SK-N-SH (cell line): Measurements from ENCODE around the gene GNA15. TPM values are rescaled to one million over a fixed set of nuclear protein-coding genes. Genes with fewer than 3 reads are reported as not detected.

Experiments used
- CTCF ChIA-PET: fragments of 300-600, 350-600 bp; formaldehyde crosslinking; extraction: SDS; loops from one replicate; lab custom pipeline; 2021; lab: Yijun Ruan, JAX
- POLR2A ChIA-PET: fragments of 350-600 bp; sonication (Branson Sonifier 250); formaldehyde crosslinking; extraction: SDS; loops from one replicate; lab custom pipeline; 2020; ENCODE audit warnings: antibody characterized with exemption, inconsistent platforms; lab: Yijun Ruan, JAX
- DNase-seq: peaks from one replicate; pipeline ENCODE4 v3.0.0; 2012
- H2AFZ ChIP-seq: fragments of 200-600 bp; sonication (generic); 2 replicates; pipeline ENCODE4 v1.8.1; 2016; ENCODE audit warnings: antibody characterized with exemption, mild to moderate bottlenecking, low read depth
- H3F3A ChIP-seq: fragments of 200-600 bp; sonication (generic); replicated peaks from 2 replicates; pipeline ENCODE3; 2016; ENCODE audit warnings: antibody characterized with exemption, mild to moderate bottlenecking; ENCODE audit not compliant: insufficient read depth
- H3K27ac ChIP-seq, 2 experiments: fragments of 200-500 bp in 1 of 2; fragments of 200-600 bp in 1 of 2; sonication (Bioruptor generic) in 1 of 2; sonication (generic), shearing (Covaris generic) in 1 of 2; 2 replicates each; pipeline versions ENCODE4 v1.5.1 to v1.6.1; 2014 to 2016; ENCODE audit warnings: low read depth in 2 of 2, inconsistent platforms in 1 of 2, low read length in 1 of 2, mild to moderate bottlenecking in 1 of 2, mixed read lengths in 1 of 2
- H3K27me3 ChIP-seq: fragments of 200-600 bp; sonication (generic), shearing (Covaris generic); 2 replicates; pipeline ENCODE4 v1.6.1; 2016; ENCODE audit warnings: mixed run types; ENCODE audit not compliant: insufficient read depth
- H3K36me3 ChIP-seq, 2 experiments: fragments of 200-500 bp in 1 of 2; fragments of 200-600 bp in 1 of 2; sonication (Bioruptor generic) in 1 of 2; sonication (generic) in 1 of 2; replicated peaks in 1 of 2; 2 replicates each; pipeline versions ENCODE3 to v1.5.1; 2014 to 2016; ENCODE audit warnings: low read length in 1 of 2, mild to moderate bottlenecking in 1 of 2; ENCODE audit not compliant: insufficient read depth in 2 of 2, control insufficient read depth in 1 of 2
- H3K4me1 ChIP-seq, 2 experiments: fragments of 200-500 bp in 1 of 2; fragments of 200-600 bp in 1 of 2; sonication (Bioruptor generic) in 1 of 2; sonication (generic), shearing (Covaris generic) in 1 of 2; 2 replicates each; pipeline versions ENCODE4 v1.5.1 to v1.6.1; 2014 to 2016; ENCODE audit warnings: low read depth in 1 of 2, low read length in 1 of 2, mixed run types in 1 of 2; ENCODE audit not compliant: insufficient read depth in 2 of 2, control insufficient read depth in 1 of 2
- H3K4me2 ChIP-seq: fragments of 200-600 bp; sonication (generic), shearing (Covaris generic); 2 replicates; pipeline ENCODE4 v1.6.1; 2017; ENCODE audit warnings: mixed run types
- H3K4me3 ChIP-seq, 2 experiments: fragments of 200-500 bp in 1 of 2; fragments of 200-600 bp in 1 of 2; sonication (Bioruptor generic) in 1 of 2; sonication (generic), shearing (Covaris generic) in 1 of 2; 2 replicates each; pipeline versions ENCODE4 v1.5.1 to v1.8.1; 2014 to 2016; ENCODE audit warnings: low read depth in 2 of 2, inconsistent platforms in 1 of 2, low read length in 1 of 2, mild to moderate bottlenecking in 1 of 2, mixed read lengths in 1 of 2, moderate library complexity in 1 of 2
- H3K79me2 ChIP-seq: fragments of 200-600 bp; sonication (generic); 2 replicates; pipeline ENCODE4 v1.8.1; 2017; ENCODE audit warnings: mild to moderate bottlenecking; ENCODE audit not compliant: insufficient read depth
- H3K9ac ChIP-seq: fragments of 200-600 bp; sonication (generic); 2 replicates; pipeline ENCODE4 v1.6.1; 2017; ENCODE audit warnings: mixed run types
- H3K9me2 ChIP-seq: fragments of 200-600 bp; sonication (generic); 2 replicates; pipeline ENCODE4 v1.6.1; 2017; ENCODE audit warnings: mixed run types
- H3K9me3 ChIP-seq: fragments of 200-600 bp; sonication (generic); 2 replicates; pipeline ENCODE4 v1.6.1; 2017; ENCODE audit warnings: mixed run types, mild to moderate bottlenecking, moderate library complexity
- H4K20me1 ChIP-seq: fragments of 200-600 bp; sonication (generic); 2 replicates; pipeline ENCODE4 v1.6.1; 2017; ENCODE audit warnings: mild to moderate bottlenecking, mixed run types; ENCODE audit not compliant: insufficient read depth
- CTCF ChIP-seq: fragments of 200-600 bp; sonication (generic); IDR thresholded peaks from 2 replicates; pipeline ENCODE4 v1.6.1; 2017; ENCODE audit warnings: antibody characterized with exemption, mild to moderate bottlenecking, moderate library complexity
- ELF1 ChIP-seq: IDR thresholded peaks from 2 replicates; pipeline ENCODE4 v1.4.0; 2012
- FOXM1 ChIP-seq: IDR thresholded peaks from 2 replicates; pipeline ENCODE4 v1.4.0; 2012; ENCODE audit warnings: low read depth, mild to moderate bottlenecking
- GATA2 ChIP-seq: sonication (generic); formaldehyde crosslinking; IDR thresholded peaks from 2 replicates; pipeline ENCODE4 v1.5.0; 2020; ENCODE audit warnings: mild to moderate bottlenecking, missing genetic modification reagents
- JUND ChIP-seq: IDR thresholded peaks from 2 replicates; pipeline ENCODE4 v1.4.0; 2012
- MEF2A ChIP-seq: IDR thresholded peaks from 2 replicates; pipeline ENCODE4 v1.4.0; 2012; ENCODE audit warnings: low read depth, borderline replicate concordance
- NRF1 ChIP-seq: IDR thresholded peaks from 2 replicates; pipeline ENCODE4 v1.6.1; 2012; ENCODE audit warnings: low read depth, mild to moderate bottlenecking, low read length
- PBX3 ChIP-seq: IDR thresholded peaks from 2 replicates; pipeline ENCODE4; 2012
- POLR2AphosphoS5 ChIP-seq: IDR thresholded peaks from 2 replicates; pipeline ENCODE4 v1.6.1; 2012; ENCODE audit warnings: low read depth, low read length
- RCOR1 ChIP-seq: fragments of 150-350 bp; IDR thresholded peaks from 2 replicates; pipeline ENCODE4 v1.6.1; 2017; ENCODE audit warnings: antibody characterized with exemption, low read length
- REST ChIP-seq: IDR thresholded peaks from 2 replicates; pipeline ENCODE4 v1.6.1; 2012; ENCODE audit warnings: mild to moderate bottlenecking, low read depth, low read length, moderate library complexity
- RFX5 ChIP-seq: IDR thresholded peaks from 2 replicates; pipeline ENCODE4 v1.6.1; 2012; ENCODE audit warnings: mild to moderate bottlenecking, improper control_type of control experiment, low read length
- SIN3A ChIP-seq: IDR thresholded peaks from 2 replicates; pipeline ENCODE4 v1.6.1; 2012; ENCODE audit warnings: low read depth, mild to moderate bottlenecking, low read length, moderate library complexity, borderline replicate concordance
- SMC3 ChIP-seq: IDR thresholded peaks from 2 replicates; pipeline ENCODE4 v1.6.1; 2012; ENCODE audit warnings: low read depth, low read length, improper control_type of control experiment
- TAF1 ChIP-seq: IDR thresholded peaks from 2 replicates; pipeline ENCODE4 v1.6.1; 2012; ENCODE audit warnings: low read depth, mild to moderate bottlenecking, low read length, moderate library complexity, borderline replicate concordance
- TCF12 ChIP-seq: IDR thresholded peaks from 2 replicates; pipeline ENCODE4 v1.4.0; 2012
- TEAD4 ChIP-seq: IDR thresholded peaks from 2 replicates; pipeline ENCODE4 v1.4.0; 2012; ENCODE audit warnings: mild to moderate bottlenecking, borderline replicate concordance; ENCODE audit not compliant: insufficient read depth
- USF1 ChIP-seq: IDR thresholded peaks from 2 replicates; pipeline ENCODE4 v1.4.0; 2012; ENCODE audit warnings: low read depth, borderline replicate concordance
- WGBS: methylation state at CpG from one replicate; pipeline ENCODE4 v1.1.6; 2017; ENCODE audit warnings: low lambda C conversion rate; 5-methylcytosine and 5-hydroxymethylcytosine counted together
- polyA plus RNA-seq, 3 experiments: library from polyadenylated mRNA; depleted of rRNA; stranded (reverse); fragments of >200 nt; gene quantifications; 2 replicates each; pipeline ENCODE4 v1.2.3, GENCODE V29; 2012

GNA15 gene
- polyA plus RNA-seq, 1 of the 3 experiments (the other 2 are of a cell fraction) = 0.05 TPM

- CTCF ChIA-PET = interaction anchor here (0.9 to 12.3 kb wide), 5 partner anchors 8 to 148 kb away, joined by 3 to 154 read pairs (median 4); no protein-coding TSS in a partner anchor
- TF ChIP-seq USF1 (no peak), TAF1 (no peak), TEAD4 (no peak), RCOR1 (no peak)
- H3K79me2 ChIP-seq = peaks cover 45% of the 10 kb centered on the region; the same call in 1 of the 2 replicates
These were observed 23.3 kb upstream of the GNA15 start for GRCh38 chr19:3112375-3113099.

GRCh38 chr19:3113100-3114017, 22.5 kb upstream of the GNA15 start:
- no peak overlapping the region for H2AFZ ChIP-seq
- WGBS = 100% methylated on average over 10 of the region's 59 CpGs
- H3K79me2 ChIP-seq = peaks cover 38% of the 10 kb centered on the region; the same call in 1 of the 2 replicates
- ChIA-PET CTCF (interaction anchor here (0.7 to 1.3 kb wide), 4 partner anchors 9 to 37 kb away, joined by 3 to 5 read pairs (median 3); no protein-coding TSS in a partner anchor), POLR2A (no interaction called here)
- no peak overlapping the region for H3K27ac ChIP-seq
- H3K4me2 ChIP-seq = no peak overlapping the region
- H3K9ac ChIP-seq = no peak overlapping the region
- peaks cover 25% of the 10 kb centered on the region for H4K20me1 ChIP-seq
- peaks cover 4% of the 10 kb centered on the region in 2 experiments for H3K36me3 ChIP-seq
- H3K4me1 ChIP-seq = no peaks in the 10 kb centered on the region
- no peaks in the 10 kb centered on the region for H3F3A ChIP-seq
- H3K4me3 ChIP-seq = no peak overlapping the region
- no peaks in the 10 kb centered on the region for H3K27me3 ChIP-seq
- H3K9me3 ChIP-seq = no peaks in the 10 kb centered on the region
- no peaks in the 10 kb centered on the region for H3K9me2 ChIP-seq
- DNase-seq = no peak
- TF ChIP-seq REST (no peak), NRF1 (no peak), MEF2A (no peak), JUND (no peak), ELF1 (no peak), CTCF (no peak), TEAD4 (no peak), SMC3 (no peak), SIN3A (no peak), RFX5 (no peak), TCF12 (no peak), TAF1 (no peak), POLR2AphosphoS5 (no peak), FOXM1 (no peak), PBX3 (no peak), GATA2 (no peak)

More at GRCh38 chr19:3112375-3113099, 23.3 kb upstream of the GNA15 start:
- POLR2A ChIA-PET = no interaction called here
- DNase-seq = no peak
- no peaks in the 10 kb centered on the region for H3F3A ChIP-seq
- 90% methylated on average over 27 of the region's 38 CpGs for WGBS
- no peaks in the 10 kb centered on the region for H3K9me3 ChIP-seq
- H3K4me3 ChIP-seq = no peak overlapping the region
- H3K9ac ChIP-seq = no peak overlapping the region
- peaks cover 3 to 4% of the 10 kb centered on the region in 2 experiments for H3K36me3 ChIP-seq
- H3K27me3 ChIP-seq = no peaks in the 10 kb centered on the region
- H3K4me1 ChIP-seq = no peaks in the 10 kb centered on the region
- no peaks in the 10 kb centered on the region for H3K9me2 ChIP-seq
- no peak overlapping the region for H3K4me2 ChIP-seq
- no peak overlapping the region for H3K27ac ChIP-seq
- H2AFZ ChIP-seq = no peak overlapping the region
- peaks cover 33% of the 10 kb centered on the region for H4K20me1 ChIP-seq
